Neural progenitor cell (in vitro differentiated cells): Measurements from ENCODE around the gene OR52E4.

Source experiments
- CTCF ChIP-seq: fragments of 200-600 bp; sonication (generic); IDR thresholded peaks from 2 replicates; pipeline ENCODE4 v1.5.1; 2017; ENCODE audit warnings: antibody characterized with exemption, mild to moderate bottlenecking
- EZH2 ChIP-seq: fragments of 200-600 bp; sonication (generic); IDR thresholded peaks from 2 replicates; pipeline ENCODE4 v1.6.1; 2017; ENCODE audit warnings: antibody characterized with exemption, mild to moderate bottlenecking, moderate library complexity
- EZH2phosphoT487 ChIP-seq: fragments of 200-600 bp; sonication (generic); IDR thresholded peaks from 2 replicates; pipeline ENCODE4 v1.6.1; 2017; ENCODE audit warnings: antibody characterized with exemption

- TF ChIP-seq CTCF (no peak), EZH2 (no peak), EZH2phosphoT487 (no peak)
These were observed 38.6 kb upstream of the OR52E4 start, which contains the start of gene OR52E6 for GRCh38 chr11:5841797-5842196.
